Measurements from ENCODE around the gene MCM3AP. TPM values are rescaled to one million over a fixed set of nuclear protein-coding genes. Genes with fewer than 3 reads are reported as not detected.

Gene MCM3AP
- total and polyA plus RNA-seq, 9 of the 15 experiments (the other 6 are each of a cell fraction or from before 2014, with no cell fraction given): 6.5 to 179 (median 69.6) TPM

DNA sequence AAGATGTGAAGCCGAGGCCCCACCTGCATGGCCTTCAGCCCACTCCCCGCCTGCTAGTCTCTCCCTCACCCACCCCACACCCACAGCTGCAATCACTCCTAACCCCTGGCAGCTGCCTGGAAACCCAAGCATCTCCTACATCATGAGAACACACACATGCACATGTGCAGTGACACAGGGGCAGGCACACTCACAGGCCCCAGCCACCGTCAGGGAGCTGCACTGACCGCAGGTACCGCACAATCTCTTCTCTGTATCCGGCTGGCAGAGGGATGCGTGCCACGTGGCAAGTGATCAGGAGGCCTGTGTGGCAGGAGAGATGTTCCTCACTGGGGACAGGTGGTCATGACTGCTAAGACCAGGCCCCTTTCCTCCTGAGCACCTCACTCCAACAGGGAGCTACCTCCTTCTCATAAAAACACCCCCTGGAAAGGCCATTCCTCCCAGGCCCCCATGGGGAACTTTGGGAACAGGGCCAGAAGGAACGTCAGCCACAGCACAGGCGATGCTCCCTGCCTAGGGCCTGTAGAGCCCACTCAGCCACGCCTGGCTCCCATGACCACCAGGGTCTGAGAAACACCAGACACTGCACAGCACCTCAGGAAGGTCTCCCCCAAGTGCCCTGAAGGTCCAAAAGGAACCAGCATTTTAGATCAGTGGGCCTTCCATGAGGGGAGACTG, 62.8 kb downstream of the MCM3AP start:
- Histone ChIP-seq H3K79me2 (ENCODE audit: control insufficient read depth, insufficient read depth, low read length) (peaks cover 54% of the 10 kb centered on the region), H3K9me1 (ENCODE audit: control insufficient read depth, insufficient read depth, low read length) (peaks cover 5% of the 10 kb centered on the region), H3K27me3 (ENCODE audit: control insufficient read depth in 2 of 2, insufficient read depth in 2 of 2, low read length in 2 of 2) (no peaks in the 10 kb centered on the region), H2AFZ (ENCODE audit: low read depth, low read length) (no peak overlapping the region), H3K9ac (ENCODE audit: insufficient read depth in 1 of 2, low read depth in 2 of 2, low read length in 2 of 2) (peak overlapping the region in 1 of 2 experiments; percentile 21; a peak in 1 of 4 replicates), H3K27ac (ENCODE audit: extremely low read depth, low read depth, low read length) (no peak overlapping the region), H3K4me3 (no peak overlapping the region), H3K4me2 (ENCODE audit: insufficient read depth, low read length) (no peak overlapping the region), H3K36me3 (ENCODE audit: control insufficient read depth, insufficient read depth, low read length) (peaks cover 71% of the 10 kb centered on the region; the same call in 2 of the 3 replicates), H4K20me1 (replicated peaks; ENCODE audit: control insufficient read depth, insufficient read depth, low read length) (peaks cover 13% of the 10 kb centered on the region; the same call in 1 of the 2 replicates), H3K9me3 (replicated peaks; ENCODE audit: control insufficient read depth, insufficient read depth, low read depth, low read length) (no peaks in the 10 kb centered on the region), H3K4me1 (replicated peaks in 1 of 2; ENCODE audit: control insufficient read depth in 2 of 2, insufficient read depth in 2 of 2, low read length in 2 of 2) (peaks cover 19% of the 10 kb centered on the region in 2 experiments; a peak in 4 of 5 replicates)
- no TSS peak for BruUV-seq (replicated peaks)
- CTCF ChIA-PET (ENCODE audit: low intra/inter-chr PET ratio): no interaction called here
- WGBS (ENCODE audit: insufficient coverage, low coverage, missing lambda C conversion rate): 87% methylated on average over 11 of the region's 11 CpGs
- POLR2A ChIA-PET: interaction anchor here (1.1 kb wide), 1 partner anchor 33 kb away, joined by 3 read pairs; no protein-coding TSS in a partner anchor
- intact Hi-C loops (cut with micrococcal nuclease) (loop anchor here (10.0 kb wide), 2 partner anchors 182 to 232 kb away; partner anchors contain the start of gene DIP2A), in situ Hi-C loops (cut with MboI) (no loop called here)
- ATAC-seq (no peak), DNase-seq (ENCODE audit: extremely low read depth in 1 of 4, low spot score in 3 of 4) (no peak), FAIRE-seq (no peak)
- TF ChIP-seq KDM1A (IDR thresholded peaks at IDR 0.05): no peak
- TF ChIP-seq, protein P1, sequence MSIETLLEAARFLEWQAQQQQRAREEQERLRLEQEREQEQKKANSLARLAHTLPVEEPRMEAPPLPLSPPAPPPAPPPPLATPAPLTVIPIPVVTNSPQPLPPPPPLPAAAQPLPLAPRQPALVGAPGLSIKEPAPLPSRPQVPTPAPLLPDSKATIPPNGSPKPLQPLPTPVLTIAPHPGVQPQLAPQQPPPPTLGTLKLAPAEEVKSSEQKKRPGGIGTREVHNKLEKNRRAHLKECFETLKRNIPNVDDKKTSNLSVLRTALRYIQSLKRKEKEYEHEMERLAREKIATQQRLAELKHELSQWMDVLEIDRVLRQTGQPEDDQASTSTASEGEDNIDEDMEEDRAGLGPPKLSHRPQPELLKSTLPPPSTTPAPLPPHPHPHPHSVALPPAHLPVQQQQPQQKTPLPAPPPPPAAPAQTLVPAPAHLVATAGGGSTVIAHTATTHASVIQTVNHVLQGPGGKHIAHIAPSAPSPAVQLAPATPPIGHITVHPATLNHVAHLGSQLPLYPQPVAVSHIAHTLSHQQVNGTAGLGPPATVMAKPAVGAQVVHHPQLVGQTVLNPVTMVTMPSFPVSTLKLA (conservative IDR thresholded peaks at IDR 0.05): no peak
- TF ChIP-seq, protein P2, sequence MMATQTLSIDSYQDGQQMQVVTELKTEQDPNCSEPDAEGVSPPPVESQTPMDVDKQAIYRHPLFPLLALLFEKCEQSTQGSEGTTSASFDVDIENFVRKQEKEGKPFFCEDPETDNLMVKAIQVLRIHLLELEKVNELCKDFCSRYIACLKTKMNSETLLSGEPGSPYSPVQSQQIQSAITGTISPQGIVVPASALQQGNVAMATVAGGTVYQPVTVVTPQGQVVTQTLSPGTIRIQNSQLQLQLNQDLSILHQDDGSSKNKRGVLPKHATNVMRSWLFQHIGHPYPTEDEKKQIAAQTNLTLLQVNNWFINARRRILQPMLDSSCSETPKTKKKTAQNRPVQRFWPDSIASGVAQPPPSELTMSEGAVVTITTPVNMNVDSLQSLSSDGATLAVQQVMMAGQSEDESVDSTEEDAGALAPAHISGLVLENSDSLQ (IDR thresholded peaks at IDR 0.05): no peak
- TF ChIP-seq NR3C1 (CRISPR knock-in tag; IDR thresholded peaks at IDR 0.05): no peak
- no peak for TF ChIP-seq ZNF584 (CRISPR knock-in tag; IDR thresholded peaks at IDR 0.05; ENCODE audit: low read depth)
- no peak for TF ChIP-seq ZNF696 (CRISPR knock-in tag; conservative IDR thresholded peaks at IDR 0.05)
- TF ChIP-seq POU5F1 (IDR thresholded peaks at IDR 0.05; ENCODE audit: borderline replicate concordance, low read depth, low read length, partially characterized antibody): no peak
- no peak for TF ChIP-seq ZNF830 (CRISPR knock-in tag; IDR thresholded peaks at IDR 0.05)
- no peak for TF ChIP-seq ZNF311 (CRISPR knock-in tag; IDR thresholded peaks at IDR 0.05)
- TF ChIP-seq CC2D1A (IDR thresholded peaks at IDR 0.05): no peak
- TF ChIP-seq CAMTA2 (CRISPR knock-in tag; conservative IDR thresholded peaks at IDR 0.05): no peak
- no peak for TF ChIP-seq GATA2 (CRISPR knock-in tag; IDR thresholded peaks at IDR 0.05)
- no peak for TF ChIP-seq ZNF3 (CRISPR knock-in tag; IDR thresholded peaks at IDR 0.05)
- TF ChIP-seq ZNF263 (CRISPR knock-in tag; IDR thresholded peaks at IDR 0.05; ENCODE audit: borderline replicate concordance): no peak
- TF ChIP-seq TGIF2 (CRISPR knock-in tag; IDR thresholded peaks at IDR 0.05): no peak
- TF ChIP-seq FOXP1 (CRISPR knock-in tag; IDR thresholded peaks at IDR 0.05): no peak
- TF ChIP-seq, protein P3, sequence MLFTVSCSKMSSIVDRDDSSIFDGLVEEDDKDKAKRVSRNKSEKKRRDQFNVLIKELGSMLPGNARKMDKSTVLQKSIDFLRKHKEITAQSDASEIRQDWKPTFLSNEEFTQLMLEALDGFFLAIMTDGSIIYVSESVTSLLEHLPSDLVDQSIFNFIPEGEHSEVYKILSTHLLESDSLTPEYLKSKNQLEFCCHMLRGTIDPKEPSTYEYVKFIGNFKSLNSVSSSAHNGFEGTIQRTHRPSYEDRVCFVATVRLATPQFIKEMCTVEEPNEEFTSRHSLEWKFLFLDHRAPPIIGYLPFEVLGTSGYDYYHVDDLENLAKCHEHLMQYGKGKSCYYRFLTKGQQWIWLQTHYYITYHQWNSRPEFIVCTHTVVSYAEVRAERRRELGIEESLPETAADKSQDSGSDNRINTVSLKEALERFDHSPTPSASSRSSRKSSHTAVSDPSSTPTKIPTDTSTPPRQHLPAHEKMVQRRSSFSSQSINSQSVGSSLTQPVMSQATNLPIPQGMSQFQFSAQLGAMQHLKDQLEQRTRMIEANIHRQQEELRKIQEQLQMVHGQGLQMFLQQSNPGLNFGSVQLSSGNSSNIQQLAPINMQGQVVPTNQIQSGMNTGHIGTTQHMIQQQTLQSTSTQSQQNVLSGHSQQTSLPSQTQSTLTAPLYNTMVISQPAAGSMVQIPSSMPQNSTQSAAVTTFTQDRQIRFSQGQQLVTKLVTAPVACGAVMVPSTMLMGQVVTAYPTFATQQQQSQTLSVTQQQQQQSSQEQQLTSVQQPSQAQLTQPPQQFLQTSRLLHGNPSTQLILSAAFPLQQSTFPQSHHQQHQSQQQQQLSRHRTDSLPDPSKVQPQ (CRISPR knock-in tag; IDR thresholded peaks at IDR 0.05; ENCODE audit: borderline replicate concordance): no peak

Measured in K562 (cell line).